GF-D8 (cell line): ENCODE measurements around the gene IQGAP1.
"Not testable (repeated sequence)": the region's sequence is repeated elsewhere in the genome, so short reads cannot be mapped to it uniquely, and the experiment has no call there.

Source experiments
- DNase-seq: peaks from one replicate; lab custom pipeline; 2025; lab: John Stamatoyannopoulos, UW

IQGAP1 gene

GRCh38 chr15:90489514-90489913 is 101.5 kb downstream of the IQGAP1 start:
- DNase-seq: no peak

GRCh38 chr15:90489944-90490343 is 101.9 kb downstream of the IQGAP1 start:
- DNase-seq: no peak

GRCh38 chr15:90493647-90494046 is 105.6 kb downstream of the IQGAP1 start:
- DNase-seq: no peak

- no peak for DNase-seq
These were observed 107.0 kb downstream of the IQGAP1 start for GRCh38 chr15:90495067-90495466.

GRCh38 chr15:90496791-90497190 is 108.7 kb downstream of the IQGAP1 start:
- DNase-seq: no peak

- DNase-seq: no peak
These were observed 109.3 kb downstream of the IQGAP1 start for GRCh38 chr15:90497376-90497775.

- no peak for DNase-seq
These were observed 109.9 kb downstream of the IQGAP1 start for GRCh38 chr15:90497912-90498311.

GRCh38 chr15:90500171-90500570 is 112.1 kb downstream of the IQGAP1 start:
- DNase-seq: no peak

GRCh38 chr15:90501898-90502297 is 113.9 kb downstream of the IQGAP1 start:
- no peak for DNase-seq

GRCh38 chr15:90510781-90511180 is 122.7 kb downstream of the IQGAP1 start:
- not testable (repeated sequence) for DNase-seq

- DNase-seq: not testable (repeated sequence)
These were observed 123.2 kb downstream of the IQGAP1 start for GRCh38 chr15:90511211-90511618.

GRCh38 chr15:90512276-90512675 is 124.2 kb downstream of the IQGAP1 start:
- no peak for DNase-seq

GRCh38 chr15:90512981-90513380 is 124.9 kb downstream of the IQGAP1 start:
- no peak for DNase-seq

GRCh38 chr15:90513448-90513847 is 125.4 kb downstream of the IQGAP1 start:
- DNase-seq: no peak

- not testable (repeated sequence) for DNase-seq
These were observed 125.9 kb downstream of the IQGAP1 start for GRCh38 chr15:90513893-90514292.

- no peak for DNase-seq
These were observed 131.6 kb downstream of the IQGAP1 start for GRCh38 chr15:90519688-90520087.

- no peak for DNase-seq
These were observed 132.3 kb downstream of the IQGAP1 start for GRCh38 chr15:90520365-90520764.

GRCh38 chr15:90523373-90523772 is 135.3 kb downstream of the IQGAP1 start:
- no peak for DNase-seq

- not testable (repeated sequence) for DNase-seq
These were observed 136.2 kb downstream of the IQGAP1 start for GRCh38 chr15:90524018-90524803.

GRCh38 chr15:90529011-90529370 is 140.9 kb downstream of the IQGAP1 start:
- DNase-seq: no peak

- no peak for DNase-seq
These were observed 141.6 kb downstream of the IQGAP1 start, which contains the start of gene CRTC3 for GRCh38 chr15:90529371-90530249. TSS of gene CRTC3 (plus strand) at chr15:90529923. CDS start at chr15:90530072, 149 bp downstream.

GRCh38 chr15:90530250-90531051 is 142.4 kb downstream of the IQGAP1 start:
- no peak for DNase-seq
